Ishikawa (cell line): Measurements from ENCODE around the gene TRAK2.

Experiments used
- EP300 ChIP-seq: IDR thresholded peaks from 2 replicates; pipeline ENCODE4 v1.6.1; 2012; ENCODE audit warnings: borderline replicate concordance
- MAX ChIP-seq: IDR thresholded peaks from 2 replicates; pipeline ENCODE4 v1.6.1; 2012
- RAD21 ChIP-seq: IDR thresholded peaks from 2 replicates; pipeline ENCODE4 v1.6.1; 2012; ENCODE audit warnings: low read depth
- TAF1 ChIP-seq: IDR thresholded peaks from 2 replicates; pipeline ENCODE4 v1.6.1; 2012; ENCODE audit warnings: low read depth, mild to moderate bottlenecking
- TEAD4 ChIP-seq: IDR thresholded peaks from 2 replicates; pipeline ENCODE4 v1.6.1; 2012
- ZBTB7A ChIP-seq: IDR thresholded peaks from 2 replicates; pipeline ENCODE4 v1.6.1; 2012; ENCODE audit warnings: low read depth
- TF ChIP-seq, protein P1 (sequence below): IDR thresholded peaks from 2 replicates; pipeline ENCODE4 v1.6.1; 2012
- TF ChIP-seq, protein P2 (sequence below): IDR thresholded peaks from 2 replicates; pipeline ENCODE4 v1.6.1; 2012; ENCODE audit warnings: low read depth, mild to moderate bottlenecking

DNA sequence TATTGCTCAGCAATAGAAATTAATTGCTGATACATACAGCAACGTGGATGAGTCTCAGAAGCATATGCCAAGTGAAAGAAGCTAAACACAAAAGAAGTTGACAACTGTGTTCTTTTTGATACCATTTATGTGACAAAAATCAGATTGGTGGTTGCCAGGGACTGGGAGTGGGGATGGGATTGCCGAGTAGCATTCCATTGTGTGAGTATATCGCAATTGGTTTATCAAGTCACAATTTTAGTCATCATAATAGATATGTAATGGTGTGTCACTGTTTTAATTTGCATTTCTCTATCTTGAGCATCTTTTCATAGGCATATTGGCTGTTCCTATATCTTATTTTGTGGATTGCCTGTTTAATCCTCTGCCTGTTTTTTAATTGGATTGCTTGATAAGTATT, 21.2 kb upstream of the TRAK2 start:
- no peak for TF ChIP-seq EP300
- no peak for TF ChIP-seq MAX
- no peak for TF ChIP-seq RAD21
- TF ChIP-seq, protein P1, sequence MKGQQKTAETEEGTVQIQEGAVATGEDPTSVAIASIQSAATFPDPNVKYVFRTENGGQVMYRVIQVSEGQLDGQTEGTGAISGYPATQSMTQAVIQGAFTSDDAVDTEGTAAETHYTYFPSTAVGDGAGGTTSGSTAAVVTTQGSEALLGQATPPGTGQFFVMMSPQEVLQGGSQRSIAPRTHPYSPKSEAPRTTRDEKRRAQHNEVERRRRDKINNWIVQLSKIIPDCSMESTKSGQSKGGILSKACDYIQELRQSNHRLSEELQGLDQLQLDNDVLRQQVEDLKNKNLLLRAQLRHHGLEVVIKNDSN: no peak
- TF ChIP-seq, protein P2, sequence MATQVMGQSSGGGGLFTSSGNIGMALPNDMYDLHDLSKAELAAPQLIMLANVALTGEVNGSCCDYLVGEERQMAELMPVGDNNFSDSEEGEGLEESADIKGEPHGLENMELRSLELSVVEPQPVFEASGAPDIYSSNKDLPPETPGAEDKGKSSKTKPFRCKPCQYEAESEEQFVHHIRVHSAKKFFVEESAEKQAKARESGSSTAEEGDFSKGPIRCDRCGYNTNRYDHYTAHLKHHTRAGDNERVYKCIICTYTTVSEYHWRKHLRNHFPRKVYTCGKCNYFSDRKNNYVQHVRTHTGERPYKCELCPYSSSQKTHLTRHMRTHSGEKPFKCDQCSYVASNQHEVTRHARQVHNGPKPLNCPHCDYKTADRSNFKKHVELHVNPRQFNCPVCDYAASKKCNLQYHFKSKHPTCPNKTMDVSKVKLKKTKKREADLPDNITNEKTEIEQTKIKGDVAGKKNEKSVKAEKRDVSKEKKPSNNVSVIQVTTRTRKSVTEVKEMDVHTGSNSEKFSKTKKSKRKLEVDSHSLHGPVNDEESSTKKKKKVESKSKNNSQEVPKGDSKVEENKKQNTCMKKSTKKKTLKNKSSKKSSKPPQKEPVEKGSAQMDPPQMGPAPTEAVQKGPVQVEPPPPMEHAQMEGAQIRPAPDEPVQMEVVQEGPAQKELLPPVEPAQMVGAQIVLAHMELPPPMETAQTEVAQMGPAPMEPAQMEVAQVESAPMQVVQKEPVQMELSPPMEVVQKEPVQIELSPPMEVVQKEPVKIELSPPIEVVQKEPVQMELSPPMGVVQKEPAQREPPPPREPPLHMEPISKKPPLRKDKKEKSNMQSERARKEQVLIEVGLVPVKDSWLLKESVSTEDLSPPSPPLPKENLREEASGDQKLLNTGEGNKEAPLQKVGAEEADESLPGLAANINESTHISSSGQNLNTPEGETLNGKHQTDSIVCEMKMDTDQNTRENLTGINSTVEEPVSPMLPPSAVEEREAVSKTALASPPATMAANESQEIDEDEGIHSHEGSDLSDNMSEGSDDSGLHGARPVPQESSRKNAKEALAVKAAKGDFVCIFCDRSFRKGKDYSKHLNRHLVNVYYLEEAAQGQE: no peak
- TF ChIP-seq TAF1: no peak
- TF ChIP-seq TEAD4: no peak
- TF ChIP-seq ZBTB7A: no peak
